Measurements from ENCODE around the gene E2F2. TPM values are rescaled to one million over a fixed set of nuclear protein-coding genes. Genes with fewer than 3 reads are reported as not detected.
"Not testable (repeated sequence)": the region's sequence is repeated elsewhere in the genome, so short reads cannot be mapped to it uniquely, and the experiment has no call there.

Gene E2F2
- total RNA-seq, 1 experiment from 2014 or later = 9.5 TPM

- Mint-ChIP-seq H3K4me3 (ENCODE audit: unreplicated experiment) (no peak overlapping the region), H3K27me3 (ENCODE audit: insufficient read depth, unreplicated experiment) (no peaks in the 10 kb centered on the region), H3K9me3 (ENCODE audit: unreplicated experiment) (no peaks in the 10 kb centered on the region), H3K36me3 (ENCODE audit: insufficient read depth, unreplicated experiment) (peaks cover 19% of the 10 kb centered on the region), H3K27ac (ENCODE audit: unreplicated experiment) (no peak overlapping the region), H3K4me1 (ENCODE audit: low read depth, unreplicated experiment) (peaks cover 7% of the 10 kb centered on the region)
- ChIA-PET CTCF (interaction anchor here (1.4 kb wide), 1 partner anchor 10 kb away, joined by 4 read pairs; no protein-coding TSS in a partner anchor), POLR2A (no interaction called here)
- Histone ChIP-seq H3K4me3 (ENCODE audit: low read depth, low read length) (no peak overlapping the region), H3K27me3 (replicated peaks; ENCODE audit: control insufficient read depth, insufficient read depth, low read length) (no peaks in the 10 kb centered on the region), H3K36me3 (ENCODE audit: control insufficient read depth, insufficient read depth, low read length) (no peaks in the 10 kb centered on the region), H3K9me3 (no peaks in the 10 kb centered on the region), H3K4me1 (no peaks in the 10 kb centered on the region)
- intact Hi-C loops (cut with micrococcal nuclease; ENCODE audit: unreplicated experiment) = no loop called here
- no peak for DNase-seq
- BruUV-seq (replicated peaks) = no TSS peak
- TF ChIP-seq CTCF (IDR thresholded peaks at IDR 0.05; ENCODE audit: insufficient read depth in 1 of 2, low read depth in 1 of 2, low read length in 1 of 2, severe bottlenecking in 1 of 2, unreplicated experiment in 1 of 2) = no peak
Observed at GRCh38 chr1:23506376-23507107, 24.5 kb downstream of the E2F2 start.

GRCh38 chr1:23505851-23506250 lies 25.2 kb downstream of the E2F2 start:
- CTCF ChIA-PET = interaction anchor here (1.4 kb wide), 1 partner anchor 9 kb away, joined by 4 read pairs; no protein-coding TSS in a partner anchor

GRCh38 chr1:23504156-23504555 lies 26.9 kb downstream of the E2F2 start:
- H3K27me3 ChIP-seq (replicated peaks; ENCODE audit: control insufficient read depth, insufficient read depth, low read length); H3K36me3 Mint-ChIP-seq (ENCODE audit: insufficient read depth, unreplicated experiment); H3K27me3 Mint-ChIP-seq (ENCODE audit: insufficient read depth, unreplicated experiment); H3K4me1 ChIP-seq; H3K4me3 ChIP-seq (ENCODE audit: low read depth, low read length); BruUV-seq (replicated peaks); DNase-seq; intact Hi-C loops (cut with micrococcal nuclease; ENCODE audit: unreplicated experiment); CTCF ChIA-PET; H3K9me3 Mint-ChIP-seq (ENCODE audit: unreplicated experiment); H3K9me3 ChIP-seq; H3K4me3 Mint-ChIP-seq (ENCODE audit: unreplicated experiment); H3K27ac Mint-ChIP-seq (ENCODE audit: unreplicated experiment); H3K4me1 Mint-ChIP-seq (ENCODE audit: low read depth, unreplicated experiment); H3K36me3 ChIP-seq (ENCODE audit: control insufficient read depth, insufficient read depth, low read length); POLR2A ChIA-PET: not testable (repeated sequence)

More at GRCh38 chr1:23505851-23506250, 25.2 kb downstream of the E2F2 start:
- POLR2A ChIA-PET = no interaction called here
- intact Hi-C loops (cut with micrococcal nuclease; ENCODE audit: unreplicated experiment) = no loop called here
- no peaks in the 10 kb centered on the region for H3K4me1 ChIP-seq
- no peaks in the 10 kb centered on the region for H3K36me3 ChIP-seq (ENCODE audit: control insufficient read depth, insufficient read depth, low read length)
- Mint-ChIP-seq H3K27ac (ENCODE audit: unreplicated experiment) (no peak overlapping the region), H3K4me1 (ENCODE audit: low read depth, unreplicated experiment) (peaks cover 7% of the 10 kb centered on the region), H3K27me3 (ENCODE audit: insufficient read depth, unreplicated experiment) (no peaks in the 10 kb centered on the region), H3K9me3 (ENCODE audit: unreplicated experiment) (no peaks in the 10 kb centered on the region), H3K4me3 (ENCODE audit: unreplicated experiment) (no peak overlapping the region), H3K36me3 (ENCODE audit: insufficient read depth, unreplicated experiment) (peaks cover 17% of the 10 kb centered on the region)
- DNase-seq = no peak
- TF ChIP-seq CTCF (IDR thresholded peaks at IDR 0.05; ENCODE audit: insufficient read depth in 1 of 2, low read depth in 1 of 2, low read length in 1 of 2, severe bottlenecking in 1 of 2, unreplicated experiment in 1 of 2) = no peak
- H3K9me3 ChIP-seq = no peaks in the 10 kb centered on the region
- no TSS peak for BruUV-seq (replicated peaks)
- no peaks in the 10 kb centered on the region for H3K27me3 ChIP-seq (replicated peaks; ENCODE audit: control insufficient read depth, insufficient read depth, low read length)
- H3K4me3 ChIP-seq (ENCODE audit: low read depth, low read length) = no peak overlapping the region
